HCT116 (cell line): ENCODE data around the gene APOD.

Experiments
- CEBPB ChIP-seq: IDR thresholded peaks from 2 replicates; pipeline ENCODE4 v1.6.1; 2012; ENCODE audit warnings: low read depth
- CTCF ChIP-seq, 3 experiments: fragments of 200-600 bp in 1 of 3; sonication (generic) in 1 of 3; IDR thresholded peaks in 2 of 3; conservative IDR thresholded peaks in 1 of 3; 2 replicates each; pipeline ENCODE4 v1.5.1; 2012 to 2017; ENCODE audit warnings: low read depth in 2 of 3, low read length in 2 of 3, antibody characterized with exemption in 1 of 3, borderline replicate concordance in 1 of 3, control low read depth in 1 of 3, mild to moderate bottlenecking in 1 of 3, mixed read lengths in 1 of 3, mixed run types in 1 of 3, moderate library complexity in 1 of 3; ENCODE audit not compliant: insufficient read depth in 1 of 3
- ELF1 ChIP-seq: IDR thresholded peaks from 2 replicates; pipeline ENCODE4 v1.6.1; 2012; ENCODE audit warnings: low read depth, borderline replicate concordance
- MAX ChIP-seq: IDR thresholded peaks from 2 replicates; pipeline ENCODE4 v1.6.1; 2012
- POLR2A ChIP-seq: IDR thresholded peaks from 2 replicates; pipeline ENCODE4 v1.7.0; 2011; ENCODE audit warnings: borderline replicate concordance; ENCODE audit not compliant: insufficient read depth, insufficient read length; ENCODE audit errors: extremely low read depth
- RAD21 ChIP-seq: IDR thresholded peaks from 2 replicates; pipeline ENCODE4 v1.6.1; 2012; ENCODE audit warnings: low read depth, mild to moderate bottlenecking
- REST ChIP-seq: IDR thresholded peaks from 2 replicates; pipeline ENCODE4 v1.6.1; 2012; ENCODE audit warnings: low read depth
- SIN3A ChIP-seq: IDR thresholded peaks from 2 replicates; pipeline ENCODE4 v1.6.1; 2012; ENCODE audit warnings: low read depth
- SP1 ChIP-seq: IDR thresholded peaks from 2 replicates; pipeline ENCODE4 v1.6.1; 2012; ENCODE audit warnings: low read depth
- YY1 ChIP-seq: IDR thresholded peaks from 2 replicates; pipeline ENCODE4 v1.6.1; 2011; ENCODE audit warnings: low read length, low read depth, moderate library complexity, mild to moderate bottlenecking; ENCODE audit not compliant: insufficient replicate concordance; ENCODE audit errors: extremely low read depth
- ZBTB33 ChIP-seq: IDR thresholded peaks from 2 replicates; pipeline ENCODE4 v1.6.1; 2011; ENCODE audit warnings: mild to moderate bottlenecking, low read length, moderate library complexity; ENCODE audit not compliant: insufficient replicate concordance; ENCODE audit errors: extremely low read depth

GRCh38 chr3:195540027-195540426, 43.7 kb downstream of the APOD start:
- no peak for TF ChIP-seq CEBPB
- TF ChIP-seq POLR2A = no peak
- TF ChIP-seq REST = no peak
- no peak for TF ChIP-seq RAD21
- TF ChIP-seq CTCF (IDR thresholded peaks at IDR 0.05 in 2 of 3, conservative IDR thresholded peaks at IDR 0.05 in 1 of 3; ENCODE audit: borderline replicate concordance in 1 of 3, insufficient read depth in 1 of 3, low read depth in 2 of 3, low read length in 2 of 3) = no peak
- no peak for TF ChIP-seq MAX
- no peak for TF ChIP-seq ZBTB33
- no peak for TF ChIP-seq SP1
- TF ChIP-seq YY1 = no peak
- TF ChIP-seq ELF1 = no peak
- TF ChIP-seq SIN3A = no peak
